SK-N-SH treated with all-trans-retinoic acid at 6 μM for 48 hours (cell line): Measurements from ENCODE around the gene MRPS6.

Source experiments
- ATAC-seq: fragments of 200-7000 bp; cut with Tn5 transposase; 3 replicates; pipeline ENCODE4 v1.9.1; 2020; ENCODE audit warnings: mild to moderate bottlenecking, moderate library complexity
- ARNTL ChIP-seq: fragments of 450-650 bp; formaldehyde crosslinking; IDR thresholded peaks from 2 replicates; pipeline ENCODE4 v1.5.0; 2020; ENCODE audit warnings: low read depth, mild to moderate bottlenecking, moderate library complexity, borderline replicate concordance
- BACH2 ChIP-seq: fragments of 250-450 bp; sonication (Bioruptor Pico); IDR thresholded peaks from 2 replicates; pipeline ENCODE4 v1.9.0; 2021; ENCODE audit warnings: mild to moderate bottlenecking, borderline replicate concordance
- CSDC2 ChIP-seq: fragments of 250-450 bp; sonication (Bioruptor Pico); IDR thresholded peaks from 2 replicates; pipeline ENCODE4 v1.5.0; 2020; ENCODE audit warnings: mild to moderate bottlenecking, moderate library complexity
- ESRRG ChIP-seq: fragments of 250-450 bp; sonication (Bioruptor Pico); IDR thresholded peaks from 2 replicates; pipeline ENCODE4 v1.6.1; 2021; ENCODE audit warnings: mild to moderate bottlenecking
- GLIS3 ChIP-seq: fragments of 250-450 bp; sonication (Bioruptor Pico); IDR thresholded peaks from 2 replicates; pipeline ENCODE4 v1.5.0; 2020; ENCODE audit warnings: mild to moderate bottlenecking, moderate library complexity
- ISL1 ChIP-seq: fragments of 250-450 bp; sonication (Bioruptor Pico); IDR thresholded peaks from 2 replicates; pipeline ENCODE4 v2.1.2; 2022; ENCODE audit warnings: mild to moderate bottlenecking, moderate library complexity
- OSR1 ChIP-seq: fragments of 250-450 bp; sonication (Bioruptor Pico); IDR thresholded peaks from 2 replicates; pipeline ENCODE4 v1.8.0; 2022; ENCODE audit warnings: moderate library complexity, mild to moderate bottlenecking, inconsistent platforms
- RARB ChIP-seq: fragments of 250-450 bp; sonication (Bioruptor Pico); IDR thresholded peaks from 2 replicates; pipeline ENCODE4 v1.8.0; 2021; ENCODE audit warnings: mild to moderate bottlenecking, moderate library complexity
- SNAI2 ChIP-seq: fragments of 250-450 bp; sonication (Bioruptor Pico); IDR thresholded peaks from 2 replicates; pipeline ENCODE4 v1.5.0; 2020; ENCODE audit warnings: mild to moderate bottlenecking, moderate library complexity
- TCF4 ChIP-seq: fragments of 250-450 bp; sonication (Bioruptor Pico); IDR thresholded peaks from 2 replicates; pipeline ENCODE4 v1.8.0; 2021; ENCODE audit warnings: mild to moderate bottlenecking, moderate library complexity, borderline replicate concordance
- TOX ChIP-seq: fragments of 250-450 bp; sonication (Bioruptor Pico); IDR thresholded peaks from 2 replicates; pipeline ENCODE4 v1.8.0; 2021; ENCODE audit warnings: mild to moderate bottlenecking, moderate library complexity, borderline replicate concordance
- ZC3H10 ChIP-seq: fragments of 250-450 bp; sonication (Bioruptor Pico); IDR thresholded peaks from 2 replicates; pipeline ENCODE4 v1.5.1; 2021; ENCODE audit warnings: mild to moderate bottlenecking, moderate library complexity
- ZFP3 ChIP-seq: fragments of 250-450 bp; sonication (Bioruptor Pico); IDR thresholded peaks from 2 replicates; pipeline ENCODE4 v1.5.0; 2020; ENCODE audit warnings: mild to moderate bottlenecking, moderate library complexity
- ZFP30 ChIP-seq: fragments of 450-650 bp; formaldehyde crosslinking; IDR thresholded peaks from 2 replicates; pipeline ENCODE4 v1.5.0; 2022; ENCODE audit warnings: mild to moderate bottlenecking, moderate library complexity
- ZNF565 ChIP-seq: fragments of 450-650 bp; formaldehyde crosslinking; conservative IDR thresholded peaks from 2 replicates; pipeline ENCODE4 v1.5.0; 2020; ENCODE audit warnings: low read depth, mild to moderate bottlenecking, moderate library complexity
- ZNF70 ChIP-seq: fragments of 450-650 bp; formaldehyde crosslinking; IDR thresholded peaks from 2 replicates; pipeline ENCODE4 v1.5.0; 2020; ENCODE audit warnings: mild to moderate bottlenecking, moderate library complexity
- ZNF8 ChIP-seq: fragments of 450-650 bp; formaldehyde crosslinking; IDR thresholded peaks from 2 replicates; pipeline ENCODE4 v1.5.0; 2020; ENCODE audit warnings: mild to moderate bottlenecking, moderate library complexity
- TF ChIP-seq, protein P1 (sequence below): fragments of 250-450 bp; sonication (Bioruptor Pico); IDR thresholded peaks from 2 replicates; pipeline ENCODE4 v1.5.1; 2021; ENCODE audit warnings: mild to moderate bottlenecking, moderate library complexity
- TF ChIP-seq, protein P2 (sequence below): fragments of 250-450 bp; sonication (Bioruptor Pico); IDR thresholded peaks from 2 replicates; pipeline ENCODE4 v1.8.0; 2021; ENCODE audit warnings: low read depth, mild to moderate bottlenecking, moderate library complexity, borderline replicate concordance
- TF ChIP-seq, protein P3 (sequence below): fragments of 250-450 bp; sonication (Bioruptor Pico); IDR thresholded peaks from 2 replicates; pipeline ENCODE4 v1.5.0; 2020; ENCODE audit warnings: mild to moderate bottlenecking, moderate library complexity
- TF ChIP-seq, protein P4 (sequence below): fragments of 250-450 bp; sonication (Bioruptor Pico); IDR thresholded peaks from 2 replicates; pipeline ENCODE4 v1.8.0; 2020; ENCODE audit warnings: mild to moderate bottlenecking, moderate library complexity, borderline replicate concordance
- TF ChIP-seq, protein P5 (sequence below): fragments of 250-450 bp; sonication (Bioruptor Pico); IDR thresholded peaks from 2 replicates; pipeline ENCODE4 v1.5.1; 2020; ENCODE audit warnings: low read depth, mild to moderate bottlenecking, moderate library complexity

The MRPS6 gene

GRCh38 chr21:34047835-34048234 lies 25.5 kb upstream of the MRPS6 start:
- TF ChIP-seq SNAI2 (CRISPR knock-in tag) = no peak
- TF ChIP-seq CSDC2 = no peak
- no peak for TF ChIP-seq ZNF70
- no peak for TF ChIP-seq GLIS3 (CRISPR knock-in tag)
- no peak for ATAC-seq

DNA sequence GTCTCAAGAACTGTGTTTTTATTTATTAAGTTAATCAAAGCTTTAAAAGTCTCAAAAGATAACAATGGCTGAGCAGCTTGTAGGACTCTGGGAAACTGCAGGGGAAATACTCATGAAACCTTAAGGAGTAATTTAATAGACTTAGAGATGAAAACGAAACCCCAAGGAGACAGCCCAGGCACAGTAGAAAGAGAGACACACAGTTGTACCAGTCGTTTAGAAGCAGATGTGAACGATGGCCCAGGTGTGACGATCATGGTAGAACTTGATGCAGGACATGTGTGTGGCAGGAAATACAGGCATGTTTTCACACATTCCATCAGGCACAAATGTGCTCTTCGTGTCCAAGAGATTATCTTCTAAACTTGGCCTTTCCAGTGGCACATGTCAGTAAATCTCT lies 21.2 kb upstream of the MRPS6 start:
- ATAC-seq = no peak
- TF ChIP-seq RARB (no peak), ARNTL (CRISPR knock-in tag) (no peak), ESRRG (no peak), ZFP30 (CRISPR knock-in tag) (no peak), SNAI2 (CRISPR knock-in tag) (no peak)
- TF ChIP-seq, protein P1, sequence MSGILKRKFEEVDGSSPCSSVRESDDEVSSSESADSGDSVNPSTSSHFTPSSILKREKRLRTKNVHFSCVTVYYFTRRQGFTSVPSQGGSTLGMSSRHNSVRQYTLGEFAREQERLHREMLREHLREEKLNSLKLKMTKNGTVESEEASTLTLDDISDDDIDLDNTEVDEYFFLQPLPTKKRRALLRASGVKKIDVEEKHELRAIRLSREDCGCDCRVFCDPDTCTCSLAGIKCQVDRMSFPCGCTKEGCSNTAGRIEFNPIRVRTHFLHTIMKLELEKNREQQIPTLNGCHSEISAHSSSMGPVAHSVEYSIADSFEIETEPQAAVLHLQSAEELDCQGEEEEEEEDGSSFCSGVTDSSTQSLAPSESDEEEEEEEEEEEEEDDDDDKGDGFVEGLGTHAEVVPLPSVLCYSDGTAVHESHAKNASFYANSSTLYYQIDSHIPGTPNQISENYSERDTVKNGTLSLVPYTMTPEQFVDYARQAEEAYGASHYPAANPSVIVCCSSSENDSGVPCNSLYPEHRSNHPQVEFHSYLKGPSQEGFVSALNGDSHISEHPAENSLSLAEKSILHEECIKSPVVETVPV (CRISPR knock-in tag) = no peak
- TF ChIP-seq, protein P2, sequence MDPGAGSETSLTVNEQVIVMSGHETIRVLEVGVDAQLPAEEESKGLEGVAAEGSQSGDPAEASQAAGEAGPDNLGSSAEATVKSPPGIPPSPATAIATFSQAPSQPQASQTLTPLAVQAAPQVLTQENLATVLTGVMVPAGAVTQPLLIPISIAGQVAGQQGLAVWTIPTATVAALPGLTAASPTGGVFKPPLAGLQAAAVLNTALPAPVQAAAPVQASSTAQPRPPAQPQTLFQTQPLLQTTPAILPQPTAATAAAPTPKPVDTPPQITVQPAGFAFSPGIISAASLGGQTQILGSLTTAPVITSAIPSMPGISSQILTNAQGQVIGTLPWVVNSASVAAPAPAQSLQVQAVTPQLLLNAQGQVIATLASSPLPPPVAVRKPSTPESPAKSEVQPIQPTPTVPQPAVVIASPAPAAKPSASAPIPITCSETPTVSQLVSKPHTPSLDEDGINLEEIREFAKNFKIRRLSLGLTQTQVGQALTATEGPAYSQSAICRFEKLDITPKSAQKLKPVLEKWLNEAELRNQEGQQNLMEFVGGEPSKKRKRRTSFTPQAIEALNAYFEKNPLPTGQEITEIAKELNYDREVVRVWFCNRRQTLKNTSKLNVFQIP (CRISPR knock-in tag) = no peak

GRCh38 chr21:34054259-34054658 lies 19.1 kb upstream of the MRPS6 start:
- TF ChIP-seq ZFP30 (CRISPR knock-in tag) (no peak), ZFP3 (no peak), RARB (no peak), ISL1 (no peak), ESRRG (no peak), TCF4 (CRISPR knock-in tag) (no peak), ZC3H10 (CRISPR knock-in tag) (no peak), TOX (CRISPR knock-in tag) (no peak), OSR1 (CRISPR knock-in tag) (no peak), ARNTL (CRISPR knock-in tag) (no peak), BACH2 (CRISPR knock-in tag) (no peak), ZNF70 (no peak), GLIS3 (CRISPR knock-in tag) (no peak), ZNF8 (CRISPR knock-in tag) (no peak), CSDC2 (no peak), ZNF565 (CRISPR knock-in tag) (no peak)
- TF ChIP-seq, protein P1 (CRISPR knock-in tag) = no peak
- TF ChIP-seq, protein P3, sequence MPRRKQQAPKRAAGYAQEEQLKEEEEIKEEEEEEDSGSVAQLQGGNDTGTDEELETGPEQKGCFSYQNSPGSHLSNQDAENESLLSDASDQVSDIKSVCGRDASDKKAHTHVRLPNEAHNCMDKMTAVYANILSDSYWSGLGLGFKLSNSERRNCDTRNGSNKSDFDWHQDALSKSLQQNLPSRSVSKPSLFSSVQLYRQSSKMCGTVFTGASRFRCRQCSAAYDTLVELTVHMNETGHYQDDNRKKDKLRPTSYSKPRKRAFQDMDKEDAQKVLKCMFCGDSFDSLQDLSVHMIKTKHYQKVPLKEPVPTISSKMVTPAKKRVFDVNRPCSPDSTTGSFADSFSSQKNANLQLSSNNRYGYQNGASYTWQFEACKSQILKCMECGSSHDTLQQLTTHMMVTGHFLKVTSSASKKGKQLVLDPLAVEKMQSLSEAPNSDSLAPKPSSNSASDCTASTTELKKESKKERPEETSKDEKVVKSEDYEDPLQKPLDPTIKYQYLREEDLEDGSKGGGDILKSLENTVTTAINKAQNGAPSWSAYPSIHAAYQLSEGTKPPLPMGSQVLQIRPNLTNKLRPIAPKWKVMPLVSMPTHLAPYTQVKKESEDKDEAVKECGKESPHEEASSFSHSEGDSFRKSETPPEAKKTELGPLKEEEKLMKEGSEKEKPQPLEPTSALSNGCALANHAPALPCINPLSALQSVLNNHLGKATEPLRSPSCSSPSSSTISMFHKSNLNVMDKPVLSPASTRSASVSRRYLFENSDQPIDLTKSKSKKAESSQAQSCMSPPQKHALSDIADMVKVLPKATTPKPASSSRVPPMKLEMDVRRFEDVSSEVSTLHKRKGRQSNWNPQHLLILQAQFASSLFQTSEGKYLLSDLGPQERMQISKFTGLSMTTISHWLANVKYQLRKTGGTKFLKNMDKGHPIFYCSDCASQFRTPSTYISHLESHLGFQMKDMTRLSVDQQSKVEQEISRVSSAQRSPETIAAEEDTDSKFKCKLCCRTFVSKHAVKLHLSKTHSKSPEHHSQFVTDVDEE (CRISPR knock-in tag) = no peak
- TF ChIP-seq, protein P4, sequence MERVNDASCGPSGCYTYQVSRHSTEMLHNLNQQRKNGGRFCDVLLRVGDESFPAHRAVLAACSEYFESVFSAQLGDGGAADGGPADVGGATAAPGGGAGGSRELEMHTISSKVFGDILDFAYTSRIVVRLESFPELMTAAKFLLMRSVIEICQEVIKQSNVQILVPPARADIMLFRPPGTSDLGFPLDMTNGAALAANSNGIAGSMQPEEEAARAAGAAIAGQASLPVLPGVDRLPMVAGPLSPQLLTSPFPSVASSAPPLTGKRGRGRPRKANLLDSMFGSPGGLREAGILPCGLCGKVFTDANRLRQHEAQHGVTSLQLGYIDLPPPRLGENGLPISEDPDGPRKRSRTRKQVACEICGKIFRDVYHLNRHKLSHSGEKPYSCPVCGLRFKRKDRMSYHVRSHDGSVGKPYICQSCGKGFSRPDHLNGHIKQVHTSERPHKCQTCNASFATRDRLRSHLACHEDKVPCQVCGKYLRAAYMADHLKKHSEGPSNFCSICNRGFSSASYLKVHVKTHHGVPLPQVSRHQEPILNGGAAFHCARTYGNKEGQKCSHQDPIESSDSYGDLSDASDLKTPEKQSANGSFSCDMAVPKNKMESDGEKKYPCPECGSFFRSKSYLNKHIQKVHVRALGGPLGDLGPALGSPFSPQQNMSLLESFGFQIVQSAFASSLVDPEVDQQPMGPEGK (CRISPR knock-in tag) = no peak
- TF ChIP-seq, protein P5, sequence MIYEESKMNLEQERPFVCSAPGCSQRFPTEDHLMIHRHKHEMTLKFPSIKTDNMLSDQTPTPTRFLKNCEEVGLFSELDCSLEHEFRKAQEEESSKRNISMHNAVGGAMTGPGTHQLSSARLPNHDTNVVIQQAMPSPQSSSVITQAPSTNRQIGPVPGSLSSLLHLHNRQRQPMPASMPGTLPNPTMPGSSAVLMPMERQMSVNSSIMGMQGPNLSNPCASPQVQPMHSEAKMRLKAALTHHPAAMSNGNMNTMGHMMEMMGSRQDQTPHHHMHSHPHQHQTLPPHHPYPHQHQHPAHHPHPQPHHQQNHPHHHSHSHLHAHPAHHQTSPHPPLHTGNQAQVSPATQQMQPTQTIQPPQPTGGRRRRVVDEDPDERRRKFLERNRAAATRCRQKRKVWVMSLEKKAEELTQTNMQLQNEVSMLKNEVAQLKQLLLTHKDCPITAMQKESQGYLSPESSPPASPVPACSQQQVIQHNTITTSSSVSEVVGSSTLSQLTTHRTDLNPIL = no peak
- no peak for ATAC-seq
